GM18519 (cell line): ENCODE measurements around the gene CDYL.

Source experiments
- ATAC-seq: cut with Tn5 transposase; IDR thresholded peaks from one replicate; pipeline ENCODE4 v1.9.1; 2021; ENCODE audit warnings: mild to moderate bottlenecking, moderate library complexity; ENCODE audit not compliant: unreplicated experiment, low FRiP score

Gene CDYL

DNA sequence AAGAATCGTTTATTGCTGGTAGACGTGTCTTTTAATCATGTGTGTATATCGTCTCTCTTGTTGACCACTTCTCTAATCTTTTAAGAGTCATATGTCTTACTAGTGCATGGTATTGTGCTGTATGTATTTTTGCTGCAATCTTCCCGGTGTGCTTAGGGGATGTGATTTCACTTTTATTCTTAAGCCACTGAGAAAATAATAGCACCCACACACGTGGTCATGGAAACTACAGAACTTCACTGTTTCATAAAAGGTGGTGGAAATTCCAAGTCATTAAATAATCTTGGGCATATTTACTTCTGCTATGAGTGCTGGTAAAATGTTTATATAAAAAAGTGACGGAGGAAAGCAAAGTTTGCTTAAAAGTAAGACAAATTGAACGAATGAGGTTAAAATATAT, 3.0 kb upstream of the CDYL start:
- ATAC-seq: no peak

GRCh38 chr6:4774296-4774695, 1.9 kb upstream of the CDYL start:
- ATAC-seq: no peak

GRCh38 chr6:4774715-4775493, 1.3 kb upstream of the CDYL start:
- ATAC-seq: no peak

- peak; percentile 27 for ATAC-seq
These were observed 592 bp upstream of the CDYL start for GRCh38 chr6:4775494-4776130.

DNA sequence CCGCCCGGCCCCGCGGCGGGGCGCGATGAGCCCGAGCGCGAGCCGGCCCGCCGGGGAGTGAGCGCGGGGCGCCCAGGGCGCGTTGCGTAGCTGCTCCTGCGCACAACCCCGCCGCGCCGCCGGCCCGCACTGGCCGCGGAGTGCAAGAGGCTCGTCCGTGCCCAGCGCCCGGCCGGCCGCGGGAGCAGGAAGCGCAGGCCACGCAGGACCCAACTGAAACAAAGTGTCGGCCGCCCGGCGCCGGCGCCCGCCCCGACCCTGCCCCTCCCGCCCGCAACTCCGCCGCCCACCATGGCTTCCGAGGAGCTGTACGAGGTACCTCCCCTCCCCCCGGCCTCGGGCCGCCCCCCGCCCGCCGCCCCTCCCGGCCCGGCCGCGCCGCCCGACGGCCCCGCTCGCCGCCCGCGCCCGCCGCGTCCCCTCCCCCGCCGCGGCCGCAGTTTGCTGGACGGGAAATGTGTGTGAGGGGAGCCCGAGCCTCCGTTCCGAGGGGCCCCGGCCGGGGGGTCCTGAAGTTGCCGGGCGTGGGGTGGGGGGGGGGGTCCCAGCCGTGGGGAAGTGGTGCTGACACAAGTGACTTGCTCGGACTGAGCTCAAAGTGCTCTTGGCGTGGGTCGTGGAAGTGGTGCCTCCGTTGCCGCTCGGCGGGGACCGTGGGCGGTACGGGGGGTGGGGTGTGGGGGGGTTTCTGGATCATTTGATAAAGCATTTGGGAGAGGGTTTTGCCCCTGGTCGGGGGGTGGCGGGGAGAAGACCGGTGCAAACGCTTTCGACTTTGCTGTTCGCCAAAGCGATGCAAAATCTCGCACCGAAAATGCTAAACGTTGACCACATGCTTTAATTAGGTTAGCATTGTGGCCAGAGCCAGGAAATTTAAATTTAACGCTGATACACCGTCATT, 539 bp downstream of the CDYL start:
- no peak for ATAC-seq

- ATAC-seq: no peak
These were observed 1.3 kb downstream of the CDYL start for GRCh38 chr6:4777394-4777935.

GRCh38 chr6:4778086-4778485, 1.9 kb downstream of the CDYL start:
- ATAC-seq: no peak

DNA sequence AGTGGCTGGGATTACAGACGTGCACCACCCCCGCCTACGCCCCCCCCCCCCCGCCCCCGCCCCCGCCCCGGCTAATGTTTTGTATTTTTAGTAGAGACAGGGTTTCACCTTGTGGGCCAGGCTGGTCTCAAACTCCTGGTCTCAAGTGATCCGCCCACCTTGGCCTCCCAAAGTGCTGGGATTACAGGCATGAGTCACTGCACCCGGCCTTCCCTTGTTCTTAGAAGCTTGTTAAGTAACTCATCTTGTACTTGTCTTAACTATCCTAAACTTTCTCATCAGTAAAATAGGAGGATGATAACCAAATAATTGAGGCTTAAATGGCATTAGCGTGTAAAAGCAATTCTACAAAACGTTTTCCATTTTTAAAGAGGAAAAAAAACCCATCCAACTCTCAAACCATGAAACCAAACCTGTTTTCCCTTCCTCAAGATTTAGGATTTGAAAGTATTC, 4.2 kb downstream of the CDYL start:
- no peak for ATAC-seq

DNA sequence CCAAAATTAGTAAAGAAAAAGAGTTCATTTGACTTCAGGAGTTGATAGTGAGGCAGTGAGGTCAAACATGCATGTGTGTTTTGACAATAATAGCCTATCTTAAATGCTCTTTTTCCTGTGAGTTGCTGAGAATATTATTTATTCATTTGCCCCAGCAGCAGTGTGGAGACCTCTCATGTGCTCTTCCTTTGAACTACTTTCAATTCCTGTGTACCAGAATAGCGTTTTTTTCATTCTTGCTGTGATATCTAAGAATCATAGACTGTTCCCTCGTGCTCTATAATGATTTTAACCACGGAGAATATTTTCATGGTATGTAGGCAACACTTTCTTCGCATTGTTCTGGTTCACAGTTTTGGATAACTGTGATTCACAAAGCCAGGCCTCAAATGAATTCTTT, 5.2 kb downstream of the CDYL start:
- no peak for ATAC-seq

DNA sequence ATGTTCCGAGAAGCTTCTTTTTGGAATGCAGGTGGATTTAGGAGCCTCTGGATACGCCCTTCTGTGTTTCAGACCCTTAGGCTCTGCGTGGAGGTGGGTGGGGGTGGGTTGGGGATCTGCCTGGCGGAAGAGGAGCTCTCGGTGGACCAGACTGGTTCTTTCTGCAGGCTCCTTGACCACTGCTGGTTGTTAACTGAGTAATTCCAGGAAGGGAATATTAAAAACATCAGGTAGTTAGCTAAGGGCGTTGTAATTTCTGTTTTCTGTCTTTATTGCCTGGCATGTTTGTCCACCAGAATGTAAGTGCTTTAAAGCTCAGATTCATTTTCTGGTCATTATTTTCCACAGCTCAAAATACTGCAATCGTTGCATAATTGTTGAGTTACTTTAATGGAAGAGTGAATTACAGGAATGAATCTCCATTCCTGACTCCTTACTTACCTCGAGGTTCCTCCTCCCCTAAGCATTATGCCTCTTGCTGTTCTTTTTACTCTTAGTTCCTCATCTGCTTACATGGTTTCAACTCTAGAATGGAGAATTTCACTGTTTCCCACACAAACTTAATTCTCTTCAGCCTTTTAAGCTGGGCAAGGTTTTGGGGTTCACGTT, 5.9 kb downstream of the CDYL start:
- ATAC-seq: no peak

DNA sequence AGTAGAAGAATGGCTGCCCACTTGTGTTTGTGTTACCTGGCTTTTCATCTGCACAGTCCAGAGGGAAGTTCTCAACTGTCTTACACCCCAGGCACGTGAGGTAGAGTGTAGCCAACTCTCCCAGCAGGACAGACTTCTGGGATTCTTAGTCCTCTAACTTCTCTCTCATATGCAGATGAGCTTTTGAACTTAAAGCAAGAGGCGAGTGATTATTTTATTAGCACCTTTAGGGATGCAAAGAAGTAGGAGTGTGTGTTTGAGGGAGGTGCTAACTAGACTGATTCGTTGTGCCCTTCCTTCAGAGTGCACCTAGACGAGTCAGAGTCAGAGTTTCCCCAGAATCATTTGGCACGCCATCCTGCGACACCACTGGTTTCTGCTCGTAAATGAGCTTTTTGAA, 10.8 kb downstream of the CDYL start:
- ATAC-seq: no peak

DNA sequence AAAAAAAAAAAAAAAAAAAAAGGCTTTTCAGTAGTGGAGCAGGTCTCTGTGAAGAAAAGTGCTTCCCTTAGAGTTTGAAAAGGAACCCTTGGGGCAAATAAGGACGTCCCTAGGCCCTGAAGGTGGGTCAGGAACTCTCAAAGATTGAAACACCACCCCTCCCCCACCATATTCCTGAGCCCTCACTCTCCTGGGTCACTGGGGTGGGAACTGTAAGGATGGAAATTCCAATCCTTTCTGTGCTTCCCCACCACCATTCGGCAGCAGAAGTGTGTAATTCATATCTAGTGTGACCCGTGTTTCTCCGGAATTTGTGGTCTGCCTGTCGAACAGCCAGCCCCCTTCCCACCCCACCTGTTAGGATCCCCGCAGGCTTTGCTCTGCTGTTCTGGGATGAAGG, 12.3 kb downstream of the CDYL start:
- ATAC-seq: no peak

- peak; percentile 72 for ATAC-seq
These were observed 12.9 kb downstream of the CDYL start for GRCh38 chr6:4788953-4789584.

DNA sequence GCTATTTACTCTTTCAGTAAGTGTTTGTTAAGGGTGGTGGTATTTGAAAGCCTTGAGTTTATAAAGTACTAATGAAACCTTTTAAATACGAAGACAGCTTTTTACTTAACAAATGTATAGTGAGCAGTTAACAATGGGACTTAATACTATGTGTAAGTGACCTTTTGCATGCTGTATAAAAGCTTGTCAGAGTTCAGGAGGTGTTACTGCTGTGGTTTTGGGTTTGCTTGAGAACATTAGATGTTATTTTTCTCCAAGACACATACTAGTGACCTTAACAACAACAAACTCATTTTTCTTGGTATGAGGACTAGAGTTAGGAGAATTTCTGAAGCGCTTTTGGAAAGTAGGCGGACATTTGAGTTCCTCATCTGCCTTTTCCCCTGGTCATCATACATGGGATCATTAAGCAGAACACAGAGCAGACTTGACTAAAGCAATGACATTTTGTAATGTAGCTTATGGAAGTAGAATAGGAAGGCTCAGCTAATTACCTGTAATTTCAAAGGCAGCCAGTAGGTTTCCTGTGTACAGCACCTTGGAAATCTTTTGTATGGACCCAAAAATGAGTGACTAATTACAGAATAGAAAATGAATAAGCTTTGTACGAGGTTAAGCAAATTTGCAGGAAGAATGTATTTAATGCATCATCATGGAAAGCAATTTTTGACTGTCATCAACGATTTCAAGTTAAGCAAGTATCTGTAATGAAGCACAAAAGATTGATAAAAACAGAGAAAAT, 14.1 kb downstream of the CDYL start:
- ATAC-seq: no peak

GRCh38 chr6:4794140-4794707, 18.0 kb downstream of the CDYL start:
- ATAC-seq: no peak

DNA sequence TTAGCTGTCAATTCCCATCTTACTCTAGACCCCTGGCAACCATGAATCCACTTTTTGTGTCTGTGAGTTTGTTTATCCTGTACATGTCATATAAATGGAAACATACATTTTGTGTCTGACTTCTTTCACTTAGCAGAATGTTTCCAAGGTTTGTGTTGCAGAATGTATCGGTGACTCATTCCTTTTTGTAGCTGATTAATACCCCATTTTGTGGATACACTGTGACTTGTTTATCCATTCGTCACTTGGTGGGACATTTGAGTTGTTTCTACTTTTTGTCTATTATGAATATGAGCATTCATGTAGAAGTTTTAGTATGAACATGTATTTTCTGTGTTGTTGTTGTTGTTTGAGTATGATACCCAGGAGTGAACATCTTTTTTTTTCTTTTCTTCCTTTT, 21.4 kb downstream of the CDYL start:
- ATAC-seq: no peak

- ATAC-seq: no peak
These were observed 23.7 kb downstream of the CDYL start for GRCh38 chr6:4799912-4800311.

DNA sequence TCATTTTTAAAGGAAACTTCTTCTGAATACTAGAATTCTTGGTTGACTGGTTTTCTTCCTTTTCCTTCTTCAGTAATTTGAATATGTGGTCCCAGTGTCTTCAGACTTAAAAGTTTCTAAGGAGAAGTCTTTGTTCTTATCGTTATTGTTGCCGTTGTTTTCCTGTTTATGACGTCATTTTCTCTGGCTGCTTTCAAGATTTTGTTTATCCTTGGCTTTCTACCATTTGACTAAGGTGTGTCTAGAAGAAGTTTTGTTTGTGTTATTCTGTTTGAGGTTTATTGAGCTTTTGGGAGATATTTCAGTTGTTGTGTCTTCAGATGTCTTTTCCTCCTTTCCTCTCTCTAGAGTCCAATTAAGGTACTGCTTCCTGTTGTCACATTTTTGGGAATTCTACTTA, 24.5 kb downstream of the CDYL start:
- ATAC-seq: no peak

DNA sequence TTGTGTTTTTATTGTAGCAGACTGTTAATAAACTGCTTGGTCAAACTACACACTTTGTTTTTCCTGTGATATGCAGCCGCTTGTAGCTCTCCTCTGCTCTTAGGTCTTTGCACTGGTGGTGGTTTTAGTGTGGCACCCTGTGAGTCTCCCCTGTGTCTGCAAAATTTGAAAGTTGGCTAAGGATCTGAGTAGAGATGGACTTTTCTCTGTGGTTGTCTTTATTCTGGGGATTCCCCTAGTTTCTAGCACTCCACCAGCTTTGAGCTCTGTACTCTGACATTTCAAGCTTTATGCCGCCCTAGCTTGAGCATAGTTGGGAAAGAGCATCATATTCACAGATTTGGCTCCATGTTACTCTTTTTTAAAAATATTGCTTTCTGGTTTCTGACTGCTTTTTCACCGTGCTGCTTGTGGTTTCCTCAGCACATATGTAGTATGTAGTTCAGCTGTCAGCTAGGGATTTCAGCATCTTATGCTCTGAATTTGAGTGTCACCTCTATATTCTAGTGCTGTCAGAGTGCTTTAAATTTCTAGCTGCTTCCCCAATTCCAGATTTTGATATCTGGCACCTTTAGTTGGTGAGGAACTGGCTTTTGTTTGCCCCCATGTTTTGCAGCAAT, 25.4 kb downstream of the CDYL start:
- ATAC-seq: no peak
